Liver (tissue), 3 donors: Measurements from ENCODE around the gene ZBTB7B.

Experiments used
- CTCF ChIP-seq: fragments of 150-350 bp; IDR thresholded peaks from 2 replicates; pipeline ENCODE4 v1.5.1; 2017; ENCODE audit warnings: improper control_type of control experiment, low read depth, low read length; ENCODE audit not compliant: missing input control
- EGR1 ChIP-seq, 2 donors: IDR thresholded peaks; 2 replicates each; pipeline ENCODE4 v1.6.1; 2016 to 2018; ENCODE audit warnings: antibody characterized with exemption in 2 of 2, low read depth in 2 of 2
- FOXA1 ChIP-seq: IDR thresholded peaks from 2 replicates; pipeline ENCODE4 v1.6.1; 2016; ENCODE audit warnings: antibody characterized with exemption
- FOXA2 ChIP-seq: IDR thresholded peaks from 2 replicates; pipeline ENCODE4 v1.6.1; 2016; ENCODE audit warnings: antibody characterized with exemption
- GABPA ChIP-seq, 2 donors: IDR thresholded peaks in 1 of 2; conservative IDR thresholded peaks in 1 of 2; 2 replicates each; pipeline ENCODE4 v1.6.1; 2016; ENCODE audit warnings: antibody characterized with exemption in 2 of 2, mild to moderate bottlenecking in 1 of 2, moderate library complexity in 1 of 2
- MAX ChIP-seq: IDR thresholded peaks from 2 replicates; pipeline ENCODE4 v1.6.1; 2016; ENCODE audit warnings: antibody characterized with exemption
- NR2F2 ChIP-seq: IDR thresholded peaks from 2 replicates; pipeline ENCODE4 v1.6.1; 2016; ENCODE audit warnings: antibody characterized with exemption
- RAD21 ChIP-seq, 2 donors: IDR thresholded peaks; 2 replicates each; pipeline ENCODE4 v1.6.1; 2016; ENCODE audit warnings: antibody characterized with exemption in 2 of 2, mild to moderate bottlenecking in 2 of 2
- REST ChIP-seq: IDR thresholded peaks from 2 replicates; pipeline ENCODE4 v1.6.1; 2016; ENCODE audit warnings: antibody characterized with exemption, mild to moderate bottlenecking
- RXRA ChIP-seq, 2 donors: IDR thresholded peaks; 2 replicates each; pipeline ENCODE4 v1.6.1; 2017 to 2018; ENCODE audit warnings: antibody characterized with exemption in 2 of 2, mild to moderate bottlenecking in 1 of 2
- SP1 ChIP-seq: IDR thresholded peaks from 2 replicates; pipeline ENCODE4 v1.6.1; 2018; ENCODE audit warnings: antibody characterized with exemption, mild to moderate bottlenecking
- TAF1 ChIP-seq: conservative IDR thresholded peaks from 2 replicates; pipeline ENCODE4 v1.6.1; 2016; ENCODE audit warnings: antibody characterized with exemption, mild to moderate bottlenecking
- YY1 ChIP-seq: IDR thresholded peaks from 2 replicates; pipeline ENCODE4 v1.6.1; 2016; ENCODE audit warnings: antibody characterized with exemption, mild to moderate bottlenecking
- ZBTB33 ChIP-seq: IDR thresholded peaks from 2 replicates; pipeline ENCODE4 v1.6.1; 2016; ENCODE audit warnings: antibody characterized with exemption
- donor health status: healthy.
- donor health status: healthy.

GRCh38 chr1:154992721-154993571 lies 9.7 kb upstream of the ZBTB7B start:
- TF ChIP-seq REST (no peak), CTCF (no peak), YY1 (no peak), RAD21 (IDR thresholded peaks at IDR 0.05) (no peak), TAF1 (no peak), RXRA (IDR thresholded peaks at IDR 0.05) (no peak), SP1 (no peak), MAX (no peak), GABPA (IDR thresholded peaks at IDR 0.05 in 1 of 2, conservative IDR thresholded peaks at IDR 0.05 in 1 of 2) (no peak), EGR1 (IDR thresholded peaks at IDR 0.05; ENCODE audit: low read depth in 2 of 2) (no peak), ZBTB33 (no peak), FOXA1 (no peak), FOXA2 (no peak), NR2F2 (no peak)
